Upper lobe of left lung (tissue), 4 donors: ENCODE data around the gene TCN2.

Source experiments
- CTCF ChIP-seq, 6 experiments: fragments of 450-650 bp in 4 of 6; fragments of 200-600 bp in 2 of 6; sonication (generic) in 2 of 6; IDR thresholded peaks; one replicate each; pipeline ENCODE4 v1.5.1; 2016 to 2019; ENCODE audit warnings: antibody characterized with exemption in 6 of 6
- POLR2A ChIP-seq, 4 donors: fragments of 450-650 bp; IDR thresholded peaks; one replicate each; pipeline ENCODE4 v1.5.1; 2016 to 2017; ENCODE audit warnings: antibody characterized with exemption in 4 of 4, mild to moderate bottlenecking in 2 of 4

DNA sequence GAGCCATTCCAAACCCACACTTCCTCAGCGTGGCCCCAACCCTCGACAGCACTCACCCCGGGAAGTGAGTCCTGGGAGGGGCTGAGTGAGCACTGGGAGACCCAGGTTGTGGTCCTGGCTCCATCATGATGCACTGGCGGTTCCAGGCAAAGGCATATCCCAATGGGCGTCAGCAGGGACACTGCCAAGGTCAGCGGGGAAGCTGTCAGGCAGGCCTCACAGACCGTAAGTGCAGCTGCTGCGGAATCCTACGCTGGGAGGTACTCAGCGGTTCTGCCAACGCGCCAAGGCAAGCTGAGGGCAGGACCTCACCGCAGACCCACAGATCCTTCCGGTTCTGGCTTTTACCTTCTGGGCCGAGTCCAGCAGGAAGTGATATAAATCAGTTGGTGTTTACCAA is 31.1 kb upstream of the TCN2 start:
- TF ChIP-seq CTCF (IDR thresholded peaks at IDR 0.05) (no peak), POLR2A (IDR thresholded peaks at IDR 0.05) (no peak)
